NCI-H1417 treated with DMSO at 0.1 percent for 48 hours (cell line): ENCODE measurements around the gene SORCS3.

Source experiments
- DNase-seq: peaks from one replicate; lab custom pipeline; 2025; lab: John Stamatoyannopoulos, UW

Gene SORCS3

DNA sequence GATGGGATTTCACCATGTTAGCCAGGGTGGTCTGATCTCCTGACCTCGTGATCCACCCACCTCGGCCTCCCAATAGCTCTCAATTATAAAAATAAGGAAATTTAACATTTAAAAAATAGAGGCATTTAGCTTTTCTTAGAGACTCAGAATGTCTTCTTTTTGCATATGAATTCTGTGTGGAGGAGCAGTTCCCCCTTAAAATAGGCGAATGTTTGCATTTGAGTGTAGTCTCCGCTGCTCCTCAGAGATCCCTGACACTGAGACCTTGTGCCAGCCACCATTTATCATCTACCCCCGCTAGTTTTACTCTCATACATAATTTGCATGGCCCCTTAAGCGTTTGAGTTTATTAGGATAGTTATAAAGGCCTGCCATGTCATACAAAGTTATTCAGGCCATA, 461.9 kb downstream of the SORCS3 start:
- no peak for DNase-seq

DNA sequence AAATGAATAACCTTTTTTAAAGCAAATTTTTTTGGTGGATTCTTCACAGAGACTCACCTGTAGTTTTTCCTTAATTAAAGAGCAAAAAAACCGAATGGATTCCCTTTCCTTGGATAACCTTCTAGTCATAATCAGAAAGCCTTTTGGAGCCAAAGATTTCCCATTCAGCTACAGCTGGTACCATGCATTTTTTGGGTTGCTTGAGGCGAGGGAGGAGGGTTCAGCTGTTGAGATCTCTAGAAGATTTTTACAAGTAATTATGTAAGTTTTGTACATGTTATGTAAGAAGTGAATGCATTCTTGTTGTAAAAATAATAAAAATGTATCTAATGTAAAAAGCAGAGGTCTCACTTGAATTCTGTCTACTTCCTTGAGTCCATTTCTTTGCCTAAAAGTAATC, 463.2 kb downstream of the SORCS3 start:
- DNase-seq = no peak

DNA sequence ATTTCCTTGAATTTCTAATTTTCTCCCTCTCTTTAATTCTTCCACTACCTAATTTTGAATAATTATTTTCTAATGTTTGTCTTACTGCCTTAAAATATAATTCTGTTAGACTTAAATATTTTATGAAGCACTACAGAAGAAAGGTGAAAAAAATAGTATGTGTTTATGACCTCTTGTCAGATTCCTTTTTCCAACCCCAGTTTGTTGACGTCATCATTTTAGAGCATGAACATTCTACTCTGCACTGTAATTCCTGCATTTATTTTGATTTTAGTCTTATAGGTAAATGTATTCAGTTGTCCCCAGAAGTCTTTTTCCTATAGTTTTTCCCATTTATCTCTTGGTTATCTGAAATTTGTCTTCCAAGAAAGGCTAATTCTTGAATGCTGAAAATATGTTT, 468.1 kb downstream of the SORCS3 start:
- DNase-seq = no peak

- no peak for DNase-seq
These were observed 471.8 kb downstream of the SORCS3 start for GRCh38 chr10:105112862-105113261.

DNA sequence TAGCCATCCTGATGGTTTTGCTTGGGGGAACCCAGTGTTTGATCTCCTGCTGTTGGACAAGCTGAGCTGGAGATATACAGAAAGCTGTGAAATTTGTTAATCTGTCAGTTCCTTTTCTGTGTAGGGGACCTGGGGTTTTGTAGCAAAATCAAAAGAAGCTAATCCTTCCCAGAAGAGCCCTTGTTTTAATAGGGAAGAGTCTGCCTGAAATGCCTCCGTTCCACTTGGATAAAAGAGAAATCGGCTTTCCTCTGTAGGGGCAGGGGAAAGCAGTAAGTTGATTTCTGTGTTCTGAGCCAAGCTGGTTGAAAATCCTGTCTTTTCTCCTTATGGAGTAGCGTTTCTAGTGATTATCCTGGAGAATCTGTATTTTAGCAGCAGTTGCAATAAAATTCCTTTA, 472.6 kb downstream of the SORCS3 start:
- no peak for DNase-seq

GRCh38 chr10:105121743-105122142, 480.7 kb downstream of the SORCS3 start:
- no peak for DNase-seq

GRCh38 chr10:105128111-105128510, 487.0 kb downstream of the SORCS3 start:
- no peak for DNase-seq

- no peak for DNase-seq
These were observed 497.3 kb downstream of the SORCS3 start for GRCh38 chr10:105138358-105138757.

- DNase-seq = no peak
These were observed 498.3 kb downstream of the SORCS3 start for GRCh38 chr10:105139363-105139896.

GRCh38 chr10:105140600-105140999, 499.5 kb downstream of the SORCS3 start:
- no peak for DNase-seq

DNA sequence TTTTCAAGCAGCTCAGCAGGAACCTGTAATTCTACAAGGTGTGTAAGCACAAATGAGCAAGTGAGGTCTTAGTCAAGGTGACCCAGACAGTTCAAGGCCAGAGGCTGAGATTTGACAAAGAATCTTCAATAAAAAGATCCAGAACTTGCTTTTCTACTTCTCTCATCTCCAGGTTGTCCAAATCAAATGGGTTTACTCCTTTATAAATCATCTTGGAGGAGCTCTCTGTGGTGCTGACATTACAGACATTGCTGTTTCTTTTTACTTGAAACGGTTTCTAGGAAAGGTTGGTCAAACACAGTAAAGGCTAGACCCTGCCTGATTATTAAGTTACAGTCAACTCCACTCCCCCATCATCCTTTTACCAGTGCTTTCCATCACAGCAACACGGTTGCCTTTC, 504.6 kb downstream of the SORCS3 start:
- no peak for DNase-seq

DNA sequence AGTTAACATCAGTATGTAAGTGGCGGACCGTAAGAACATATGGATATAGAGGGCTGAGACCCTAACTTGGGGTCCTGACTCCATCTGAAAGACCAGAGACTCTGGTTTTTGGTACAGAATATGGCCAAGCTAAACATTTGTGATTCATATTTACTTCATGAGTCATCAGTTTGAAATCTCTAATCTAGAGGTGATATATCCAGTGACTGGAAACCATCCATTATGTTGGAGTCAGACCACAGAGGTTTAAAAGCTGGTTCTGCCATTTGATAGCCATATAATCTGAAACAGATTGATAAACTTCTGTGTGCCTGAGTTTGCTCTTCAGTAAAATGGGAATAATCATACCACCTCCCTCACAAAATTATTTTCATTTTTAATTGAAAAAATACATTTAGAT, 505.3 kb downstream of the SORCS3 start:
- no peak for DNase-seq

GRCh38 chr10:105148456-105148855, 507.4 kb downstream of the SORCS3 start:
- DNase-seq = no peak

DNA sequence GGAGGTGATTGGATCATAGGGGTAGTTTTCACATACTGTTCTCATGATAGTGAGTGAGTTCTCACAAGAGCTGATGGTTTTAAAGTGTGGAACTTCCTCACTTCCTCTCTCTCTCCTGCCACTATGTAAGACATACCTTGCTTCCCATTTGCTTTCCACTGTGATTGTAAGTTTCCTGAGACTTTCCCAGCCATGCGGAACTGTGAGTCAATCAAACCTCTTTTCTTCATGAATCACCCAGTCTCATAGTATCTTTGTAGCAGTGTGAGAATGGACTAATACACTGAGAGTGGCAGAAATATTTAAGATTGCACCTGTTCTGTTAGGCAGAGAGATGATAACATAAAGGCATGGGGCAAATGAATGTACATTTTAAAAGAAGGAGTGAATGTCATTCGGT, 507.8 kb downstream of the SORCS3 start:
- DNase-seq = no peak

GRCh38 chr10:105149371-105149891, 508.3 kb downstream of the SORCS3 start:
- DNase-seq = no peak

DNA sequence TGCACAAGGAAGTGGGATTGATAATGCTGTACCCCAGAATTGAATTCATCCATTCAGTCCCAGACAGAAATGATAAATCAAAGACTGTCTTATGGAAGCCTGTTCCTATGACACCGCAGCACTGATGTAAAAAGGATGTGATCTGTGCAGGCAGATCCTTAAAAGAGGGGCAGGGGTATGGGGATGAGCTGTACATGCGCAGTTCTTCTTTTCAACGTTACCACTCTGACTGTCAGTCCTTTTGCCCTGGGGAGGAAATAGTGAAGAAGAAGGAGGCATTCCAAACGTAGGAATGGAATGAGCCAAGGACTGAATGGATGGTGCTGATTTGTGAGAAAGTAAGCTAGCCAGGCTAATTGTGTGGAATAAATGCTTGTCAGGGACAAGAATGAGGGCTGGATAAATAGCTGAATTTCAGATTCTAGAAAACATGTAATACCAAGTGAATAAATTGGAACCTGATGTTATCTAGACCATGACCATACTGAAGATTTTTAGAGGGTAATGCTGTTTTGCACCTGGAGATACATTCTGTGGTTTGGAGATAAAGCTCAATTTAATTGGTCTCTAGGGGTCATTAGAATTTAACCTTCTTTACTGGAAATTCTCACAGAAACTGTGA, 509.3 kb downstream of the SORCS3 start:
- DNase-seq = no peak

- no peak for DNase-seq
These were observed 513.6 kb downstream of the SORCS3 start for GRCh38 chr10:105154736-105155135.

GRCh38 chr10:105159268-105159667, 518.2 kb downstream of the SORCS3 start:
- DNase-seq = no peak

DNA sequence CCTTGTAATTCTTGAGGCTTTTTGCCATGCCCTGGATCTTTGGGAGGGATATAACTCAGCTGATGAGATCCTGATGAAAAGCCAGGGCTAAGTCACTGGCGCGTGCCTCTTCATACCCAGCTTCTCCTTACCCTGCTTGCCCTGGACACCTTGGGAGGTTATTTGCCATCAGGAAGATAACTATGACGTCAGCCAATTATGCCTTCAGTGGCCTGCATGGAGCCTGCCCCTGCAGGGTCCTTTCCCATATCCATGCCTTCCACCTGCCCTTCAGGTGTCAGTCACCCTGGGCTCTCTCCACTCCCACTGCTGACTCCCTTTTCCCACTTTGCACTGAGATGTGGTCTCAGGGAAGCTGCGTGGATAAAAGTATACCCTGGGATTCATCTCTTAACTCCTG, 520.1 kb downstream of the SORCS3 start:
- DNase-seq = no peak

DNA sequence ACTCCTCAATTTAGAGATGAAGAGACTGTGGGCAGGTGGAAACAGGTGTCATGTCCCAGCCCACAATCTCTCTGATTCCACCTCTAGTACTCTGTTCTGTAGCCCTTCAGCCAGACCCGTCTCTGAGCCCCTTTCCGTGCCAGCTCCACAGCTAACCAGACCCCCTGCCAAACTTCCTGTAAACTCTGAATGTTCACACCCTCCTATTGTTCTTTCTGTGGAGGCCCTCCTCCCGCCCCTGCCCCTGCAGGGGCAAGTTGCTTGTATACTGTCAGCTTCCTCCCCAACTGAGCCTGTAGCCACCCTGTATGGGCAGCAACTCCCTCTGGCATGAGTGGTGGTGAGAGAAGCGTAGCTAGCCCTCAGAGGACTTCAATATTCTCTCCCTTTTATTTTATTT, 520.7 kb downstream of the SORCS3 start:
- no peak for DNase-seq

- no peak for DNase-seq
These were observed 529.4 kb downstream of the SORCS3 start for GRCh38 chr10:105170521-105170920.

DNA sequence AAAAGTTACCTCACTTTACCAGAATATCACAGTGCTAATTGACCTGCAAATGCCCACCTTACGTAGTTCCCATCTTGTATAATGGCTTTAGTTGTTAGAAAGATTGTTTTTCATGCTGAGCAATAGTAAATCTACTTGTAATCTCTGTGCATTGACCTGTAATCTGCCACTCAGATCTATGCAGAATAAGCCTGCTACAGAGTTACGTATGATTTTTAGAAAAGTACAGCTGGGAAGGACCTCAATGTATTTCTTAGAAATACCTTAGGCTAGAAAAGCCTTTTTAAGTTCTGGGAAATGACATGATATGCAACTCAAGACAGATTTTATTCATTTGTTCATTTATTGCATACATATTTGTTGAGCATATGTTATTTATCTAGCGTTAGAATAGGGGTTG, 530.9 kb downstream of the SORCS3 start:
- no peak for DNase-seq

DNA sequence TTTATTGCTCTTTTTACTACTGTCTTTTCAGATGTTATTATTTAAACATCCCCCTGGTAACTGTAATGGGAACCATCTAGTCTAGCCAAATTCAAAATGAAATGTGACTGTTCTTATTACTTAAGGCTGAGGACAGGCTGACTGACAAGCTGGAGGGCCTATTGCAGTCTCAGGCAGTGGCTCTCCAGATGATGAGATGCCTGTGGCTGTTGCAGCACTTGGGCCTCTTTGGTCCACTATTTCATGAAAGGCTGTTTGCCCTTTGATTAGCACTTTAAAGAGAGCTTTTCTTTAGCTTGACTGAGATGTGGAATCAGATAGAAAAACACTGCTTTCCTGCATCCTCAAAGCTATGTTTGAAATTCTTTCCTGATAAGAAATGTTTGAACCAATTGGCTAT, 540.5 kb downstream of the SORCS3 start:
- no peak for DNase-seq

GRCh38 chr10:105183536-105183935, 542.4 kb downstream of the SORCS3 start:
- DNase-seq = no peak
